GM18858 (cell line): ENCODE measurements around the gene MAST2.
A peak's percentile ranks its signal among the peaks of the same experiment; 100 is the strongest.
"Not testable (repeated sequence)": the region's sequence is repeated elsewhere in the genome, so short reads cannot be mapped to it uniquely, and the experiment has no call there.

Experiments
- ATAC-seq: cut with Tn5 transposase; IDR thresholded peaks from one replicate; pipeline ENCODE4 v1.9.1; 2021; ENCODE audit not compliant: unreplicated experiment

Gene MAST2

GRCh38 chr1:45809761-45810160 is 6.3 kb downstream of the MAST2 start:
- ATAC-seq: no peak

DNA sequence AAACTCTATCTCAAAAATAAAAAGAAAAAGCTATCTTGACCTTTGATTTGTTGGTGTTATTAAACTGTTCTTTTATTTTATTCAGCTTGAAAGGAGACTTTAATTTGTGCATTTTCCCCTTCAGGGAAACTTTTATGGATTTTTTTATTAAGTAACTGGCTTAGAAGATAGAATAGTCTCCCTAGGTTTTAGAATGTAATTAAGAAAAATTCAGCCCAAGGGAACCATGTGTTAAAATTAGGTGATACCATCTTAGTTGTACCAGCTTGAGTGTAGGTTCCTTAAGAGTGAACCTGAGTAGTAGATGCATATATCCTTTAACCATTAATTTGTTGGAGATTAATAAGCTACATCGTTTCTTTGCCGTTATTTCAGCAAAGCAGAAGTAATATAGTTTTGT is 11.4 kb downstream of the MAST2 start:
- no peak for ATAC-seq

GRCh38 chr1:45815667-45816458 is 12.5 kb downstream of the MAST2 start:
- no peak for ATAC-seq

GRCh38 chr1:45820173-45820572 is 16.8 kb downstream of the MAST2 start:
- ATAC-seq: no peak

DNA sequence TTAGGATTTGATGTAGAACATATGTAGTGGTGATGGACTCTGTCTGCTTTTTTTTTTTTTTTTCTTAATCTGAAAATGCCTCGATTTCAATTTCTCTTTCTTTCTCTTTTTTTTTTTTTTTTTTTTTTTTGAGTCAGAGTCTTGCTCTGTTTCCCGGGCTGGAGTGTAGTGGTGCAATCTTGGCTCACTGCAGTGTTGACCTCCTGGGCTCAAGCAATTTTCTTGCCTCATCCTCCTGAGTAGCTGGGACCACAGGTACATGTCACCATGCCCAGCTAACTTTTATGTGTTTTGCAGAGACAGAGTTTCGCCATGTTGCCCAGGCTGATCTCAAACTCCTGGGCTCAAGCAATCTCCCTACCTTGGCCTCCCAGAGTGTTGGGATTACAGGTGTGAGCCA is 17.4 kb downstream of the MAST2 start:
- no peak for ATAC-seq

DNA sequence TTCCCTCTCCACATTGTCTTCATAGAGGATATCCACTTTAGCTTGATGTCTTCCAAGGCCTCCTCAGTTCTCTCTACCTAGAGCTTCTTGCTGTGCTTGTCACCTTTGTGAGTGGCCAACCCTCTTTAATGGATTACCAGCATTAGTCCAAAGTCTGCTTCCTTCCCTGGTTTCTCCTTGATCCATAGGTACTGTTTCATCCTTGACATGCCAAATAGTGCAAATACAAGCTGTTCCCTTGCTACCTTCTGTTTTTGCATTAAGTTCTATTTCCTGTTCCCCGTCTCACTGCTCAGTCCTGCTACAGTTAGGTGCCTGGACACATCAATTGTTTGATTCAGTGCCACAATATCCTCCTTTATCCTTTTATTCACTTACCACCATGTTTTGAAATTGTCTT is 19.2 kb downstream of the MAST2 start:
- ATAC-seq: no peak

GRCh38 chr1:45824607-45825006 is 21.2 kb downstream of the MAST2 start:
- no peak for ATAC-seq

DNA sequence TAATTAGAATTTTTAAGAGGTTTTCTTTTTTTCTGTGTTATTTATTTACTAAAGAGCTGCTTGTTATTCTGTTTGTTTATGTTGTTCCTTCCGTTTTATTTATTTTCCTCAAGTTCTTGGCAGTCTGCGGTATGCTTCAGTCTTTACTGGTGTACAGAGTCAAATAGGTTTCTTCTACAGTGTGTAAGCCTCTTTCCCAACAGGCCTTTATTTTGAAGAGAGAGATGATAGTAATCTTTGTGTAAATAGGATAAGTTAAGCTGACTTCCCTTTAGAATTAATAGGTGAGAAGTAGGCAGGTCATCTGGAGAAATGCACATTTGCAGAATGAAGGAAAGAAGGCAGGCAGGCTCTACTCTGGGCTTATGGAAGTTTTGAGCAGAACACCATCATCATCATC is 23.8 kb downstream of the MAST2 start:
- no peak for ATAC-seq

- ATAC-seq: no peak
Observed at GRCh38 chr1:45828841-45829240, 25.4 kb downstream of the MAST2 start.

- ATAC-seq: no peak
Observed at GRCh38 chr1:45833361-45833760, 29.9 kb downstream of the MAST2 start.

DNA sequence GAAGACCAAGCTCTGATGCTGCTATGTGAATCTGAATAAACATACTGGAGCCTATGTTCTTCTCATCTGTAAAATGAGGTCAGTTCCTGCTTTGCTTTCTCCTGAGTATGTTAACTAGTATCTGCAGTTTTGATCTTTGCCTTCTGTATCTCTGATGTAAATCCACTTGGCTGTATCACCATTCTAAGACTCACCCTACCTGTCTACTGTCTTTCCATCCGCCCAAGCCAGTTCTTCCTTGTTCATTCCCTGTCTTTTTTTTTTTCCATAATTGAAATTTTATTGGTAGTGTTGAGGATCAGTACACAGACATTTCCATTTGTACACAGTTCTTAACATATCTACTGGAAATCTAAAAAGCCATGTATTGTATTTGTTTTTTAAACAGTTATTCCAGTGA is 31.3 kb downstream of the MAST2 start:
- no peak for ATAC-seq

- ATAC-seq: no peak
Observed at GRCh38 chr1:45836451-45836850, 33.0 kb downstream of the MAST2 start.

DNA sequence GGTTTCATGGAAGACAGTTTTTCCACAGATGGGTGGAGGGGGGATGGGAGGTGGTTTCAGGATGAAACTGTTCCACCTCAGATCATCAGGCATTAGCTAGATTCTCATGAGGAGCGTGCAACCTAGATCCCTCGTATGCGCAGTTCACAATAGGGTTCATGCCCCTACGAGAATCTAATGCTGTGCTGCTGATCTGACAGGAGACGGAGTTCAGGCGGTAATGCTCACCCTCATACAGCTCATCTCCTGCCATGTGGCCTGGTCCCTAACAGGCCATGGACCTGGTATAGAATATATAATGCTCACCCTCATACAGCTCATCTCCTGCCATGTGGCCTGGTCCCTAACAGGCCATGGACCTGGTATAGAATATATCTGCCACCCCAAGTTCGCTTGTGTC is 33.4 kb downstream of the MAST2 start:
- not testable (repeated sequence) for ATAC-seq

GRCh38 chr1:45838322-45838721 is 34.9 kb downstream of the MAST2 start:
- not testable (repeated sequence) for ATAC-seq

- peak; percentile 36 for ATAC-seq
Observed at GRCh38 chr1:45840704-45841103, 37.3 kb downstream of the MAST2 start.

DNA sequence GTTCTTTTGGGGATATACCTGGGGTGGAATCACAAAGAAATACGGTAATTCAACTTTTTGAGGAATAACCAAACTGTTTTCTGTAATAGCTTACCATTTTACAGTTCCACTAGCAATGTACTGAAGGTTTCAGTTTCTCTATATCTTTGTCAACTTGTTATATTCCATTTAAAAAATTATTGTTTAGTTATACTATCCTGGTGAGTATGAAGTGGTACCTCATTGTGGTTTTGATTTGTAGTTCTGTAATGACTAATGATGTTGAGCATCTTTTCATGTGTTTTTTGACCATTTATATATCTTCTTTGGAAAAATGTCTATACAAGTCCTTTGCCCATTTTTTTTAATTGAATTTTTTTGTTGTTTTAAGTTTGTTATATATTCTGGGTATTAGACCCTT is 39.4 kb downstream of the MAST2 start:
- ATAC-seq: no peak

DNA sequence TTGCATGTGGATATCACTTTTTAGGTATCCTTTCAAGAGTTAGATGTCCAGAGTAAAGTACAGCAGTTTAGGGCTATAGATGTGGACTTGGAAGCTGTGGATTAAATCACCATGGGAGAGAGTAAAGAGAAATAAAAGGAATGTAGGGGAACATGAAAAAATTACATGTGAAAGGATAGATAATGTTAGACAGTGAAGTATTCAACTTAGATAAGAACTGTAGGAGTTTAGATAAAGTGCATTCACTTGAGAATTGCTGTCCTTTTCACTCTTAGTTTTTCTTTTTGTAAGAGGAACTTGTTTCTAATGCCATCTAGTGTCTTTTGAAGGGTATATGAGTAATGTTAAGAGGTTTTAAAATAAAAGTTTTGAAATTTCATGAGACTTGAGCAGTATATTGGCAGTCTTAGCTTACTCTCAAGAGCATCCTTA is 40.1 kb downstream of the MAST2 start:
- ATAC-seq: no peak

- ATAC-seq: not testable (repeated sequence)
Observed at GRCh38 chr1:45844000-45844399, 40.6 kb downstream of the MAST2 start.

DNA sequence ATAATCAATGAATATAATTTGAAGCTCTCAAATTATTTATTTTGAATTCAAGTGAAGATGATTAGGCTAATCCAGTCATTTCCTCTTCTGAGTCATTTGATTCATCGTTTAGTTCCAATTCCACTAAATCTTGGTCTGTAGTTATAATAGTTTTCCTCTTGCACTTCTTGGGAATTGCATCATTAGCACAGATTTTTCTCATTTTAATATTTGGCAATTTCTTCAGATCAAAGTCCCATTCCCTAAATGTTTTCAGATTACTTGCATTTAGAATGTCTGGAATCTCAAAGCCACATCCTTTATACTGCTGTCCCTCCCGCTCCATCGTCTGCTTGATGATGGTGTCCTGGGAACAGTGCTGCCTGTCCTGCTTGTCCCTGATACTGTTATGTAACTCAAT is 43.5 kb downstream of the MAST2 start:
- ATAC-seq: no peak

DNA sequence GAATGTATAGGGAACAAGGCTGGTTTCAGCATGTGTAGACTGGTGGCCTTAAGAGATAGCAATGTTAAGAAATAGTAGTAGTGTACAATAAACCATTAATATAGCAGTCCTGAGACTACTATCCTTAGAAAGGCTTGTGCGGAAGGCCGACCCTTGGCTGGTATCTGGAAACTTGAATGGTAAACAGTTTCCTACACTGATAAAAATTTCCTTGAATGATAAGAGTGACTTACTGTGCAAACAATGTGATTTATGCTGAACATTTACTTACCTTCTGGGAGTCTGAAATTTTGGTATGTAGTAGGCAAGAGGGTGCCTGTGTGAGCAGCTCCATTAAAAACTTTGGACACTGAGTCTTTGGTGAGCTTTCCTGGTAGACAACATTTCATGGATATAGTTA is 44.7 kb downstream of the MAST2 start:
- ATAC-seq: no peak

GRCh38 chr1:45848714-45849113 is 45.3 kb downstream of the MAST2 start:
- no peak for ATAC-seq

DNA sequence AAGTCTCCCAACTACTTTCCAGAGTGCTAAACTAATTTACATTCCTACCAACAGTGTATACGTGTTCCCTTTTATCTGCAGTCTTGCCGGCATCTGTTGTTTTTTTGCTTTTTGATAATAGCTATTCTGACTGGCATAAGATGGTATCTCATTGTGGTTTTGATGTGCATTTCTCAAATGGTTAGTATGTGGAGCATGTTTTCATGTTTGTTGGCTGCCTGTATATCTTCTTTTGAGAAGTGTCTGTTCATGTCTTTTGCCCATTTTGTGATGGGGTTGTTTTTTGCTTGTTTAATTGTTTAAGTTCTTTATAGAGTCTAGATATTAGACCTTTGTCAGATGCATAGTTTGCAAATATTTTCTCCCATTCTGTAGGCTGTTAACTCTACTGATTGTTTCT is 46.6 kb downstream of the MAST2 start:
- ATAC-seq: no peak

- no peak for ATAC-seq
Observed at GRCh38 chr1:45854724-45855123, 51.3 kb downstream of the MAST2 start.
